GM12874 (cell line): Measurements from ENCODE around the gene ST3GAL4.

Experiments
- CTCF ChIP-seq: IDR thresholded peaks from 2 replicates; pipeline ENCODE4 v1.5.1; 2011; ENCODE audit warnings: low read depth, mild to moderate bottlenecking, control low read depth, low read length, moderate library complexity; ENCODE audit not compliant: insufficient read depth

ST3GAL4 gene

GRCh38 chr11:126343051-126343450, 12.4 kb upstream of the ST3GAL4 start:
- TF ChIP-seq CTCF = no peak

- TF ChIP-seq CTCF = no peak
These were observed 11.1 kb upstream of the ST3GAL4 start for GRCh38 chr11:126344141-126345080.

GRCh38 chr11:126345283-126345682, 10.2 kb upstream of the ST3GAL4 start:
- TF ChIP-seq CTCF = no peak

GRCh38 chr11:126345759-126346585, 9.5 kb upstream of the ST3GAL4 start:
- TF ChIP-seq CTCF = no peak

GRCh38 chr11:126346586-126346940, 8.9 kb upstream of the ST3GAL4 start:
- no peak for TF ChIP-seq CTCF

GRCh38 chr11:126347751-126348668, 7.5 kb upstream of the ST3GAL4 start:
- TF ChIP-seq CTCF = no peak
